Peyer's patch (tissue), 4 donors: ENCODE results near the gene SLC9A1. TPM values are rescaled to one million over a fixed set of nuclear protein-coding genes. Genes with fewer than 3 reads are reported as not detected.

Experiments
- DNase-seq, 3 donors: peaks; one replicate each; pipeline ENCODE4 v3.0.0-alpha.2; 2017 to 2019
- H3K27ac ChIP-seq, 4 donors: fragments of 200-600 bp; sonication (generic); one replicate each; pipeline ENCODE4 v1.5.1; 2016 to 2019
- H3K27me3 ChIP-seq, 2 donors: fragments of 200-600 bp; sonication (generic); one replicate each; pipeline ENCODE4 v1.5.1; 2019
- H3K36me3 ChIP-seq, 3 donors: fragments of 200-600 bp; sonication (generic); one replicate each; pipeline ENCODE4 v1.5.1; 2016 to 2019
- H3K4me1 ChIP-seq, 4 donors: fragments of 200-600 bp; sonication (generic); one replicate each; pipeline ENCODE4 v1.5.1; 2016 to 2019
- H3K4me3 ChIP-seq, 4 donors: fragments of 200-600 bp; sonication (generic); 1 replicate in 3 of 4; 2 replicates in 1 of 4; pipeline ENCODE4 v1.5.1; 2016 to 2019; ENCODE audit warnings: mild to moderate bottlenecking in 1 of 4
- H3K9me3 ChIP-seq, 4 donors: fragments of 200-600 bp; sonication (generic); one replicate each; pipeline ENCODE4 v1.5.1; 2016 to 2019; ENCODE audit warnings: mild to moderate bottlenecking in 1 of 4
- CTCF ChIP-seq, 6 experiments: fragments of 450-650 bp in 4 of 6; fragments of 200-600 bp in 2 of 6; sonication (generic) in 1 of 6; IDR thresholded peaks; one replicate each; pipeline ENCODE4 v1.5.1; 2017 to 2019; ENCODE audit warnings: antibody characterized with exemption in 6 of 6, mild to moderate bottlenecking in 3 of 6, moderate library complexity in 1 of 6
- POLR2A ChIP-seq, 2 donors: fragments of 450-650 bp; IDR thresholded peaks; one replicate each; pipeline ENCODE4 v1.5.1; 2017; ENCODE audit warnings: antibody characterized with exemption in 2 of 2, mild to moderate bottlenecking in 2 of 2, moderate library complexity in 2 of 2
- total RNA-seq, 4 donors: library from RNA; depleted of rRNA; stranded (reverse); fragments of >200 nt; gene quantifications; one replicate each; pipeline ENCODE4 v1.1.0, GENCODE V29; 2016

The SLC9A1 gene
- total RNA-seq, 4 donors from 2014 or later, result 5.8 to 68.3 (median 48.2) TPM

- TF ChIP-seq CTCF (IDR thresholded peaks at IDR 0.05) (no peak), POLR2A (IDR thresholded peaks at IDR 0.05) (no peak)
- no peak for DNase-seq
- Histone ChIP-seq H3K9me3 (no peaks in the 10 kb centered on the region), H3K27ac (no peak overlapping the region), H3K4me3 (no peak overlapping the region), H3K27me3 (no peaks in the 10 kb centered on the region), H3K36me3 (no peaks in the 10 kb centered on the region), H3K4me1 (peaks cover 0 to 67% (median 21%) of the 10 kb centered on the region in 4 donors)
These were observed 4.3 kb downstream of the SLC9A1 start for GRCh38 chr1:27150641-27151040.

GRCh38 chr1:27150183-27150582 is 4.7 kb downstream of the SLC9A1 start:
- H3K27ac ChIP-seq, result no peak overlapping the region
- H3K4me1 ChIP-seq, result peaks cover 3 to 69% (median 21%) of the 10 kb centered on the region in 4 donors
- no peaks in the 10 kb centered on the region for H3K9me3 ChIP-seq
- H3K4me3 ChIP-seq, result no peak overlapping the region
- TF ChIP-seq POLR2A (IDR thresholded peaks at IDR 0.05) (no peak), CTCF (IDR thresholded peaks at IDR 0.05) (no peak)
- no peaks in the 10 kb centered on the region for H3K36me3 ChIP-seq
- no peak for DNase-seq
- no peaks in the 10 kb centered on the region for H3K27me3 ChIP-seq

- no peaks in the 10 kb centered on the region for H3K36me3 ChIP-seq
- no peak for DNase-seq
- no peaks in the 10 kb centered on the region for H3K27me3 ChIP-seq
- no peak overlapping the region for H3K4me3 ChIP-seq
- TF ChIP-seq CTCF (IDR thresholded peaks at IDR 0.05) (no peak), POLR2A (IDR thresholded peaks at IDR 0.05) (no peak)
- H3K27ac ChIP-seq, result peak overlapping the region in 1 of 4 donors; percentile 6
- no peaks in the 10 kb centered on the region for H3K9me3 ChIP-seq
- H3K4me1 ChIP-seq, result peaks cover 7 to 72% (median 21%) of the 10 kb centered on the region in 4 donors
These were observed 5.2 kb downstream of the SLC9A1 start for GRCh38 chr1:27149762-27150113.

GRCh38 chr1:27149084-27149761 is 5.7 kb downstream of the SLC9A1 start:
- TF ChIP-seq POLR2A (IDR thresholded peaks at IDR 0.05) (no peak), CTCF (IDR thresholded peaks at IDR 0.05) (no peak)
- Histone ChIP-seq H3K27me3 (no peaks in the 10 kb centered on the region), H3K27ac (peak overlapping the region in 2 of 4 donors; percentile 6 to 38), H3K36me3 (no peaks in the 10 kb centered on the region), H3K4me1 (peaks cover 7 to 70% (median 19%) of the 10 kb centered on the region in 4 donors), H3K4me3 (no peak overlapping the region), H3K9me3 (no peaks in the 10 kb centered on the region)
- no peak for DNase-seq

GRCh38 chr1:27148591-27148990 is 6.3 kb downstream of the SLC9A1 start:
- no peak for TF ChIP-seq CTCF (IDR thresholded peaks at IDR 0.05)
- no peak for TF ChIP-seq POLR2A (IDR thresholded peaks at IDR 0.05)
- Histone ChIP-seq H3K27me3 (no peaks in the 10 kb centered on the region), H3K9me3 (no peaks in the 10 kb centered on the region), H3K4me3 (no peak overlapping the region), H3K36me3 (no peaks in the 10 kb centered on the region), H3K27ac (peak overlapping the region in 1 of 4 donors; percentile 38), H3K4me1 (peaks cover 10 to 70% (median 13%) of the 10 kb centered on the region in 4 donors)
- DNase-seq, result no peak
